ENCODE results near the gene SCAP. TPM values are rescaled to one million over a fixed set of nuclear protein-coding genes. Genes with fewer than 3 reads are reported as not detected.

Gene SCAP
- 84.7 TPM for total RNA-seq

- H3K27ac ChIP-seq: peak within 1 kb of the TSS; percentile 80
- peaks cover 31% of the 10 kb centered on the region for H3K4me1 ChIP-seq
- H3K27me3 ChIP-seq: no peaks in the 10 kb centered on the region
- H3K36me3 ChIP-seq: no peaks in the 10 kb centered on the region
- peak in 1 of 2 donors; percentile 92 for DNase-seq (ENCODE audit: extremely low spot score in 2 of 2)
- peak within 1 kb of the TSS; percentile 85 to 94 for H3K4me3 ChIP-seq
- TF ChIP-seq POLR2AphosphoS5 (IDR thresholded peaks at IDR 0.05; ENCODE audit: insufficient read depth in 1 of 2, low read depth in 1 of 2): peak; percentile 80 to 97
- TF ChIP-seq POLR2A (IDR thresholded peaks at IDR 0.05): no peak
- TF ChIP-seq CTCF (IDR thresholded peaks at IDR 0.05): peak; percentile 89 to 98 (median 96)
- H3K9me3 ChIP-seq: no peaks in the 10 kb centered on the region
- intact Hi-C loops (cut with DNase I): loop anchor here (5.0 kb wide), 1 partner anchor 53 kb away; no protein-coding TSS in a partner anchor
Observed at GRCh38 chr3:47475570-47476329, at the start of gene SCAP. TSS of gene SCAP (minus strand) at chr3:47475941. CDS start at chr3:47442993, 32,948 bp downstream.

GRCh38 chr3:47523310-47524073 lies 47.8 kb upstream of the SCAP start:
- no peaks in the 10 kb centered on the region for H3K27me3 ChIP-seq
- no peak for DNase-seq (ENCODE audit: extremely low spot score in 2 of 2)
- intact Hi-C loops (cut with DNase I): loop anchor here (2.0 kb wide), 1 partner anchor 265 kb away; no protein-coding TSS in a partner anchor

GRCh38 chr3:47522082-47522987 lies 46.6 kb upstream of the SCAP start:
- no peak overlapping the region for H3K4me3 ChIP-seq
- H3K27me3 ChIP-seq: no peaks in the 10 kb centered on the region
- no peak overlapping the region for H3K27ac ChIP-seq
- peak; percentile 48 to 71 for TF ChIP-seq POLR2AphosphoS5 (IDR thresholded peaks at IDR 0.05; ENCODE audit: insufficient read depth in 1 of 2, low read depth in 1 of 2)
- TF ChIP-seq CTCF (IDR thresholded peaks at IDR 0.05): peak; percentile 91 to 95 (median 94)
- TF ChIP-seq POLR2A (IDR thresholded peaks at IDR 0.05): no peak
- peaks cover 4% of the 10 kb centered on the region for H3K4me1 ChIP-seq
- intact Hi-C loops (cut with DNase I): loop anchor here (2.0 kb wide), 1 partner anchor 266 kb away; no protein-coding TSS in a partner anchor
- H3K9me3 ChIP-seq: no peaks in the 10 kb centered on the region
- no peaks in the 10 kb centered on the region for H3K36me3 ChIP-seq
- DNase-seq (ENCODE audit: extremely low spot score in 2 of 2): no peak

More at GRCh38 chr3:47523310-47524073, 47.8 kb upstream of the SCAP start:
- H3K9me3 ChIP-seq: no peaks in the 10 kb centered on the region
- H3K4me1 ChIP-seq: peaks cover 4% of the 10 kb centered on the region
- no peak overlapping the region for H3K4me3 ChIP-seq
- TF ChIP-seq POLR2AphosphoS5 (IDR thresholded peaks at IDR 0.05; ENCODE audit: insufficient read depth in 1 of 2, low read depth in 1 of 2) (no peak), POLR2A (IDR thresholded peaks at IDR 0.05) (no peak), CTCF (IDR thresholded peaks at IDR 0.05) (no peak)
- H3K27ac ChIP-seq: no peak overlapping the region
- H3K36me3 ChIP-seq: no peaks in the 10 kb centered on the region

GRCh38 chr3:47520756-47521155 lies 45.0 kb upstream of the SCAP start:
- Histone ChIP-seq H3K27me3 (no peaks in the 10 kb centered on the region), H3K4me1 (peaks cover 4% of the 10 kb centered on the region), H3K36me3 (no peaks in the 10 kb centered on the region), H3K9me3 (no peaks in the 10 kb centered on the region), H3K4me3 (no peak overlapping the region), H3K27ac (no peak overlapping the region)
- no peak for DNase-seq (ENCODE audit: extremely low spot score in 2 of 2)
- no peak for TF ChIP-seq POLR2A (IDR thresholded peaks at IDR 0.05)
- no peak for TF ChIP-seq CTCF (IDR thresholded peaks at IDR 0.05)
- TF ChIP-seq POLR2AphosphoS5 (IDR thresholded peaks at IDR 0.05; ENCODE audit: insufficient read depth in 1 of 2, low read depth in 1 of 2): no peak
- intact Hi-C loops (cut with DNase I): no loop called here

Data from vagina (tissue), 2 donors.